Fibroblast of villous mesenchyme (primary cell): ENCODE measurements around the gene CYP3A4. TPM values are rescaled to one million over a fixed set of nuclear protein-coding genes. Genes with fewer than 3 reads are reported as not detected.
"Not testable (repeated sequence)": the region's sequence is repeated elsewhere in the genome, so short reads cannot be mapped to it uniquely, and the experiment has no call there.

Experiments used
- DNase-seq: peaks from one replicate; pipeline ENCODE4 v3.0.0-alpha.2; 2010; ENCODE audit warnings: low read depth
- H3K4me3 ChIP-seq: 2 replicates; pipeline ENCODE4 v1.5.1; 2011; ENCODE audit warnings: low read depth, mild to moderate bottlenecking, low read length
- CTCF ChIP-seq: IDR thresholded peaks from 2 replicates; pipeline ENCODE4 v1.5.1; 2012; ENCODE audit warnings: low read depth, mild to moderate bottlenecking, low read length; ENCODE audit not compliant: insufficient read depth
- total RNA-seq: library from RNA; depleted of rRNA; stranded (reverse); fragments of >200 nt; gene quantifications from 2 replicates; pipeline ENCODE4 v1.2.3, GENCODE V29; 2012

CYP3A4 gene
- total RNA-seq, 1 donor: not detected

- DNase-seq: no peak
- TF ChIP-seq CTCF: no peak
- no peak overlapping the region for H3K4me3 ChIP-seq
These were observed 11.4 kb downstream of the CYP3A4 start for GRCh38 chr7:99772565-99772964.

GRCh38 chr7:99769494-99769893, 14.5 kb downstream of the CYP3A4 start:
- H3K4me3 ChIP-seq, DNase-seq: not testable (repeated sequence)

GRCh38 chr7:99768471-99768870, 15.5 kb downstream of the CYP3A4 start:
- H3K4me3 ChIP-seq: no peak overlapping the region
- DNase-seq: no peak
- TF ChIP-seq CTCF: no peak

- H3K4me3 ChIP-seq: no peak overlapping the region
- no peak for TF ChIP-seq CTCF
- DNase-seq: no peak
These were observed 16.3 kb downstream of the CYP3A4 start for GRCh38 chr7:99767662-99768061.

GRCh38 chr7:99766484-99767099, 17.4 kb downstream of the CYP3A4 start:
- no peak overlapping the region for H3K4me3 ChIP-seq
- no peak for DNase-seq
- no peak for TF ChIP-seq CTCF

- H3K4me3 ChIP-seq: no peak overlapping the region
- no peak for DNase-seq
- TF ChIP-seq CTCF: no peak
These were observed 19.5 kb downstream of the CYP3A4 start for GRCh38 chr7:99764478-99764877.

GRCh38 chr7:99762680-99763327, 21.2 kb downstream of the CYP3A4 start:
- TF ChIP-seq CTCF: no peak
- peak; percentile 25 for DNase-seq
- H3K4me3 ChIP-seq: no peak overlapping the region
